Adrenal gland (tissue), 12 donors: ENCODE results near the gene EMP1. TPM values are rescaled to one million over a fixed set of nuclear protein-coding genes. Genes with fewer than 3 reads are reported as not detected.

Experiments
- DNase-seq, 7 donors: peaks; one replicate each; pipeline ENCODE4 v3.0.0-alpha.2; 2019 to 2020
- H3K27ac ChIP-seq, 5 donors: fragments of 200-600 bp; sonication (generic) in 4 of 5; 1 replicate in 3 of 5; 2 replicates in 2 of 5; pipeline versions ENCODE4 v1.5.1 to v1.8.0; 2016 to 2020; ENCODE audit warnings: mild to moderate bottlenecking in 1 of 5
- H3K27me3 ChIP-seq: fragments of 200-600 bp; 2 replicates; pipeline ENCODE4 v1.8.0; 2021
- H3K36me3 ChIP-seq, 2 donors: fragments of 200-600 bp; replicated peaks in 1 of 2; 1 replicate in 1 of 2; 2 replicates in 1 of 2; pipeline versions ENCODE4 v1.5.1 to v1.8.0; 2018 to 2022
- H3K4me1 ChIP-seq, 2 donors: fragments of 200-600 bp; replicated peaks in 1 of 2; 1 replicate in 1 of 2; 2 replicates in 1 of 2; pipeline versions ENCODE4 v1.5.1 to v1.8.0; 2018 to 2021
- H3K4me3 ChIP-seq, 4 donors: fragments of 200-600 bp; sonication (generic) in 3 of 4; one replicate each; pipeline ENCODE4 v1.5.1; 2016 to 2018
- H3K9me3 ChIP-seq, 3 donors: fragments of 200-600 bp; sonication (generic) in 1 of 3; replicated peaks in 1 of 3; 1 replicate in 2 of 3; 2 replicates in 1 of 3; pipeline versions ENCODE4 v1.5.1 to v1.8.0; 2016 to 2021
- POLR2A ChIP-seq, 2 donors: fragments of 450-650 bp; IDR thresholded peaks; one replicate each; pipeline ENCODE4 v1.6.1; 2017; ENCODE audit warnings: antibody characterized with exemption in 2 of 2, mild to moderate bottlenecking in 2 of 2, moderate library complexity in 1 of 2
- WGBS, 4 donors: extraction: QIAGEN DNeasy Blood & Tissue Kit in 2 of 4; methylation state at CpG; one replicate each; pipeline versions ENCODE4 v1.1.5 to v1.1.7; 2013 to 2017; 5-methylcytosine and 5-hydroxymethylcytosine counted together
- intact Hi-C, 2 donors: fragments of 100-400 bp; cut with DNase I; formaldehyde crosslinking; loops; one replicate each; pipeline versions ENCODE4 v1.14.1 to v1.15.0; 2022 to 2023
- polyA plus RNA-seq, 3 donors: library from polyadenylated mRNA; stranded (reverse); fragments of 200-250 nt in 2 of 3; fragments of 350-450 nt in 1 of 3; fragmentation: Illumina TruSeq in 1 of 3; extraction: RNeasy Lipid Tissue Mini Kit (QIAGEN cat#74804) in 1 of 3; gene quantifications; one replicate each; pipeline ENCODE4 v1.2.3, GENCODE V29; 2013 to 2014
- total RNA-seq, 9 donors: library from RNA; depleted of rRNA in 4 of 9; stranded (reverse); fragments of >200 nt in 4 of 9; fragments of 120-200 nt in 1 of 9; fragmentation: NEBNext Ultra II Directional in 1 of 9; extraction: Animal tissue kit (Norgen Biotek cat#: 25700) in 1 of 9; gene quantifications; one replicate each; pipeline versions ENCODE4 v1.1.0 to v1.2.4, GENCODE V29; 2013 to 2023
- TF ChIP-seq, protein P1 (sequence below), 6 experiments: fragments of 450-650 bp in 4 of 6; fragments of 200-600 bp in 2 of 6; sonication (generic) in 1 of 6; IDR thresholded peaks; 1 replicate in 5 of 6; 2 replicates in 1 of 6; pipeline versions ENCODE4 v1.5.1 to v1.8.0; 2016 to 2021; ENCODE audit warnings: antibody characterized with exemption in 6 of 6, mild to moderate bottlenecking in 2 of 6, moderate library complexity in 1 of 6
- donor health status: healthy with polysubstance abuse.
- donor health status: Bipolar disorder and iron deficiency.
- donor health status: DM: yes; HTN: yes; CAD: no.
- donor health status: DM: no; HTN: no; CAD: no.
- donor health status: DM: no; HTN: no; CAD: no.
- donor health status: DM: yes; HTN: yes; CAD: no.

Gene EMP1
- total and polyA plus RNA-seq, 12 donors = 10.0 to 129 (median 66.8) TPM

- H3K27ac ChIP-seq = no peak overlapping the region
- WGBS, 4 donors = 18 to 28% (median 23%) methylated on average over 3 of the region's 3 CpGs
- no peaks in the 10 kb centered on the region for H3K27me3 ChIP-seq
- intact Hi-C loops = no loop called here
- H3K4me3 ChIP-seq = no peak overlapping the region
- H3K4me1 ChIP-seq = peaks cover 0 to 4% of the 10 kb centered on the region in 2 donors
- TF ChIP-seq, protein P1, sequence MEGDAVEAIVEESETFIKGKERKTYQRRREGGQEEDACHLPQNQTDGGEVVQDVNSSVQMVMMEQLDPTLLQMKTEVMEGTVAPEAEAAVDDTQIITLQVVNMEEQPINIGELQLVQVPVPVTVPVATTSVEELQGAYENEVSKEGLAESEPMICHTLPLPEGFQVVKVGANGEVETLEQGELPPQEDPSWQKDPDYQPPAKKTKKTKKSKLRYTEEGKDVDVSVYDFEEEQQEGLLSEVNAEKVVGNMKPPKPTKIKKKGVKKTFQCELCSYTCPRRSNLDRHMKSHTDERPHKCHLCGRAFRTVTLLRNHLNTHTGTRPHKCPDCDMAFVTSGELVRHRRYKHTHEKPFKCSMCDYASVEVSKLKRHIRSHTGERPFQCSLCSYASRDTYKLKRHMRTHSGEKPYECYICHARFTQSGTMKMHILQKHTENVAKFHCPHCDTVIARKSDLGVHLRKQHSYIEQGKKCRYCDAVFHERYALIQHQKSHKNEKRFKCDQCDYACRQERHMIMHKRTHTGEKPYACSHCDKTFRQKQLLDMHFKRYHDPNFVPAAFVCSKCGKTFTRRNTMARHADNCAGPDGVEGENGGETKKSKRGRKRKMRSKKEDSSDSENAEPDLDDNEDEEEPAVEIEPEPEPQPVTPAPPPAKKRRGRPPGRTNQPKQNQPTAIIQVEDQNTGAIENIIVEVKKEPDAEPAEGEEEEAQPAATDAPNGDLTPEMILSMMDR (IDR thresholded peaks at IDR 0.05) = no peak
- no peak for TF ChIP-seq POLR2A (IDR thresholded peaks at IDR 0.05)
- H3K36me3 ChIP-seq = no peaks in the 10 kb centered on the region
- peaks cover 0 to 4% (median 0%) of the 10 kb centered on the region in 3 donors for H3K9me3 ChIP-seq
- peak; percentile 51 to 80 (median 78) for DNase-seq
Measured at GRCh38 chr12:13165617-13166041, 30.9 kb upstream of the EMP1 start.

- Histone ChIP-seq H3K27ac (no peak overlapping the region), H3K4me3 (no peak overlapping the region), H3K27me3 (no peaks in the 10 kb centered on the region), H3K4me1 (peaks cover 0 to 4% of the 10 kb centered on the region in 2 donors), H3K9me3 (peaks cover 0 to 4% (median 0%) of the 10 kb centered on the region in 3 donors), H3K36me3 (no peaks in the 10 kb centered on the region)
- intact Hi-C loops = no loop called here
- no peak for DNase-seq
- 78 to 87% (median 84%) methylated on average over 3 of the region's 3 CpGs for WGBS, 4 donors
- TF ChIP-seq, protein P1 (IDR thresholded peaks at IDR 0.05) = no peak
- no peak for TF ChIP-seq POLR2A (IDR thresholded peaks at IDR 0.05)
Measured at GRCh38 chr12:13167226-13167625, 29.3 kb upstream of the EMP1 start.

- no peak overlapping the region for H3K4me3 ChIP-seq
- no peak for TF ChIP-seq POLR2A (IDR thresholded peaks at IDR 0.05)
- TF ChIP-seq, protein P1 (IDR thresholded peaks at IDR 0.05) = no peak
- intact Hi-C loops = no loop called here
- no peak overlapping the region for H3K27ac ChIP-seq
- no peaks in the 10 kb centered on the region for H3K36me3 ChIP-seq
- no peaks in the 10 kb centered on the region for H3K27me3 ChIP-seq
- no peak for DNase-seq
- H3K4me1 ChIP-seq = peaks cover 0 to 4% of the 10 kb centered on the region in 2 donors
- peaks cover 0 to 4% (median 0%) of the 10 kb centered on the region in 3 donors for H3K9me3 ChIP-seq
- 87 to 93% (median 91%) methylated on average over 4 of the region's 4 CpGs for WGBS, 4 donors
Measured at GRCh38 chr12:13167906-13168305, 28.6 kb upstream of the EMP1 start.

- intact Hi-C loops = no loop called here
- no peak for TF ChIP-seq POLR2A (IDR thresholded peaks at IDR 0.05)
- TF ChIP-seq, protein P1 (IDR thresholded peaks at IDR 0.05) = no peak
- 38 to 50% (median 45%) methylated on average over 1 of the region's 1 CpG for WGBS, 4 donors
- H3K27ac ChIP-seq = no peak overlapping the region
- H3K36me3 ChIP-seq = no peaks in the 10 kb centered on the region
- H3K27me3 ChIP-seq = no peaks in the 10 kb centered on the region
- no peak overlapping the region for H3K4me3 ChIP-seq
- no peak for DNase-seq
- H3K9me3 ChIP-seq = peaks cover 0 to 4% (median 0%) of the 10 kb centered on the region in 3 donors
- peaks cover 0 to 9% of the 10 kb centered on the region in 2 donors for H3K4me1 ChIP-seq
Measured at GRCh38 chr12:13169272-13169671, 27.3 kb upstream of the EMP1 start.
